K562 (cell line): ENCODE results near the gene IDI1. TPM values are rescaled to one million over a fixed set of nuclear protein-coding genes. Genes with fewer than 3 reads are reported as not detected.

Experiments used
- ATAC-seq: fragments of 200-7000 bp; cut with Tn5 transposase; 3 replicates; pipeline ENCODE4 v1.9.1; 2020; ENCODE audit warnings: moderate library complexity
- BruUV-seq: library from RNA; stranded (reverse); fragments of 400-500 nt; replicated peaks from 2 replicates; lab custom pipeline; 2021; lab: Mats Ljungman, UMichigan
- CTCF ChIA-PET: fragments of 300-600 bp; formaldehyde crosslinking; extraction: SDS; loops from one replicate; lab custom pipeline; 2021; ENCODE audit warnings: low intra/inter-chr PET ratio; lab: Yijun Ruan, JAX
- POLR2A ChIA-PET: fragments of 300-600, 350-650 bp; sonication (Branson Sonifier 250); formaldehyde crosslinking; extraction: SDS; loops from one replicate; lab custom pipeline; 2021; ENCODE audit warnings: antibody characterized with exemption, inconsistent platforms; lab: Yijun Ruan, JAX
- DNase-seq, 4 experiments: peaks; one replicate each; pipeline versions ENCODE4 v3.0.0 to v3.0.0-alpha.2; 2011 to 2018; ENCODE audit warnings: low spot score in 3 of 4, mixed read lengths in 3 of 4; ENCODE audit errors: extremely low read depth in 1 of 4
- FAIRE-seq: peaks from 2 replicates; lab custom pipeline; 2011; peaks lifted over from hg19 to GRCh38; lab: Jason Lieb, UNC
- H2AFZ ChIP-seq: 2 replicates; pipeline ENCODE4 v1.6.0; 2011; ENCODE audit warnings: low read depth, low read length, control low read depth, inconsistent platforms
- H3K27ac ChIP-seq: fragments of 200-600 bp; 3 replicates; pipeline ENCODE4 v1.8.0; 2011; ENCODE audit warnings: low read depth, mild to moderate bottlenecking, control low read depth, inconsistent platforms, low read length, moderate library complexity, mixed read lengths; ENCODE audit errors: extremely low read depth
- H3K27me3 ChIP-seq, 2 experiments: fragments of 300-600 bp in 1 of 2; 2 replicates in 1 of 2; 3 replicates in 1 of 2; pipeline versions ENCODE4 v1.6.0 to v1.8.0; 2011; ENCODE audit warnings: inconsistent platforms in 2 of 2, low read length in 2 of 2, mild to moderate bottlenecking in 1 of 2, mixed read lengths in 1 of 2, moderate library complexity in 1 of 2; ENCODE audit not compliant: control insufficient read depth in 2 of 2, insufficient read depth in 2 of 2
- H3K36me3 ChIP-seq: fragments of 300-600 bp; 3 replicates; pipeline ENCODE4 v1.8.0; 2011; ENCODE audit warnings: mild to moderate bottlenecking, low read length, inconsistent platforms; ENCODE audit not compliant: control insufficient read depth, insufficient read depth
- H3K4me1 ChIP-seq, 2 experiments: fragments of 200-600 bp in 1 of 2; replicated peaks in 1 of 2; 2 replicates in 1 of 2; 3 replicates in 1 of 2; pipeline versions ENCODE4 v1.5.1 to v1.8.0; 2011; ENCODE audit warnings: inconsistent platforms in 2 of 2, low read length in 2 of 2, mild to moderate bottlenecking in 1 of 2, mixed read lengths in 1 of 2, moderate library complexity in 1 of 2; ENCODE audit not compliant: control insufficient read depth in 2 of 2, insufficient read depth in 2 of 2
- H3K4me2 ChIP-seq: 2 replicates; pipeline ENCODE4 v1.6.1; 2011; ENCODE audit warnings: low read length, control low read depth, inconsistent platforms, mixed read lengths; ENCODE audit not compliant: insufficient read depth
- H3K4me3 ChIP-seq: fragments of 200-600 bp; sonication (generic), shearing (Covaris generic); 2 replicates; pipeline ENCODE4 v1.5.1; 2016; ENCODE audit warnings: control low read depth, inconsistent platforms
- H3K79me2 ChIP-seq: fragments of 200-600 bp; 3 replicates; pipeline ENCODE4 v1.8.0; 2011; ENCODE audit warnings: low read length, inconsistent platforms; ENCODE audit not compliant: control insufficient read depth, insufficient read depth
- H3K9ac ChIP-seq, 2 experiments: 2 replicates each; pipeline versions ENCODE4 v1.6.0 to v1.6.1; 2011; ENCODE audit warnings: low read depth in 2 of 2, low read length in 2 of 2, control low read depth in 1 of 2, inconsistent platforms in 1 of 2, mild to moderate bottlenecking in 1 of 2, mixed read lengths in 1 of 2; ENCODE audit not compliant: insufficient read depth in 1 of 2
- H3K9me1 ChIP-seq: one replicate; pipeline ENCODE4 v1.6.0; 2011; ENCODE audit warnings: inconsistent platforms, mild to moderate bottlenecking, low read length, moderate library complexity; ENCODE audit not compliant: control insufficient read depth, insufficient read depth
- H3K9me3 ChIP-seq: replicated peaks from 2 replicates; pipeline ENCODE4 v1.5.1; 2011; ENCODE audit warnings: low read depth, low read length, inconsistent platforms; ENCODE audit not compliant: control insufficient read depth, insufficient read depth
- H4K20me1 ChIP-seq: replicated peaks from 2 replicates; pipeline ENCODE4 v1.6.1; 2011; ENCODE audit warnings: low read length, inconsistent platforms, mixed read lengths; ENCODE audit not compliant: control insufficient read depth, insufficient read depth
- BRD9 ChIP-seq: fragments of 450-650 bp; IDR thresholded peaks from 2 replicates; pipeline ENCODE4 v1.6.1; 2018; ENCODE audit warnings: low read depth; ENCODE audit not compliant: partially characterized antibody
- CGGBP1 ChIP-seq: fragments of 250-450 bp; sonication (Bioruptor Pico); IDR thresholded peaks from 2 replicates; pipeline ENCODE4 v1.9.0; 2021; ENCODE audit warnings: mild to moderate bottlenecking
- CREB5 ChIP-seq: fragments of 250-450 bp; sonication (Bioruptor Pico); IDR thresholded peaks from 2 replicates; pipeline ENCODE4 v1.5.0; 2020; ENCODE audit warnings: mild to moderate bottlenecking
- ERF ChIP-seq: fragments of 450-650 bp; formaldehyde crosslinking; IDR thresholded peaks from 2 replicates; pipeline ENCODE4 v1.4.0; 2020; ENCODE audit warnings: mild to moderate bottlenecking, mixed read lengths
- FOXK1 ChIP-seq: sonication (generic); formaldehyde crosslinking; IDR thresholded peaks from 2 replicates; pipeline ENCODE4 v1.8.0; 2022; ENCODE audit warnings: missing genetic modification reagents, mild to moderate bottlenecking, borderline replicate concordance
- HOXB6 ChIP-seq: fragments of 250-450 bp; sonication (Bioruptor Pico); IDR thresholded peaks from 2 replicates; pipeline ENCODE4 v1.5.1; 2022; ENCODE audit warnings: mild to moderate bottlenecking, borderline replicate concordance
- JUN ChIP-seq, 2 experiments: sonication (generic) in 1 of 2; formaldehyde crosslinking in 1 of 2; IDR thresholded peaks; 2 replicates each; pipeline versions ENCODE4 v1.6.1 to v1.8.0; 2012 to 2022; ENCODE audit warnings: borderline replicate concordance in 2 of 2, mild to moderate bottlenecking in 2 of 2, improper control_type of control experiment in 1 of 2, low read depth in 1 of 2, low read length in 1 of 2, missing genetic modification reagents in 1 of 2
- NBN ChIP-seq: fragments of 450-650 bp; IDR thresholded peaks from 2 replicates; pipeline ENCODE4 v1.6.1; 2016; ENCODE audit warnings: low read depth, mild to moderate bottlenecking
- PKNOX1 ChIP-seq: fragments of 450-650 bp; IDR thresholded peaks from 2 replicates; pipeline ENCODE4 v1.6.1; 2016
- POLR3G ChIP-seq: IDR thresholded peaks from 2 replicates; pipeline ENCODE4 v1.6.1; 2011; ENCODE audit not compliant: insufficient read length, insufficient replicate concordance; ENCODE audit errors: extremely low read depth
- RAD51 ChIP-seq: fragments of 450-650 bp; IDR thresholded peaks from 2 replicates; pipeline ENCODE4 v1.7.1; 2016; ENCODE audit warnings: low read depth, mild to moderate bottlenecking, borderline replicate concordance
- SRF ChIP-seq, 2 experiments: fragments of 250-450, 450-650 bp in 1 of 2; sonication (Bioruptor Pico) in 1 of 2; sonication (generic) in 1 of 2; formaldehyde crosslinking; IDR thresholded peaks; 2 replicates each; pipeline versions ENCODE4 v1.5.0 to v1.5.1; 2020 to 2022; ENCODE audit warnings: mild to moderate bottlenecking in 1 of 2, missing genetic modification reagents in 1 of 2
- TAF7 ChIP-seq: fragments of 450-650 bp; IDR thresholded peaks from 2 replicates; pipeline ENCODE4 v1.6.1; 2016; ENCODE audit warnings: missing genetic modification characterization, missing compliant biosample characterization
- ZNF408 ChIP-seq: fragments of 250-450 bp; sonication (Bioruptor Pico); IDR thresholded peaks from 2 replicates; pipeline ENCODE4 v1.4.0; 2020; ENCODE audit warnings: low read depth, mild to moderate bottlenecking, moderate library complexity
- ZSCAN29 ChIP-seq: fragments of 450-650 bp; IDR thresholded peaks from 2 replicates; pipeline ENCODE4 v1.6.1; 2017
- WGBS: fragments of 100-300 bp; shearing (Covaris generic); methylation state at CpG from one replicate; pipeline ENCODE4 v1.1.6; 2016; ENCODE audit warnings: low coverage, mixed read lengths; ENCODE audit not compliant: insufficient coverage; ENCODE audit errors: missing lambda C conversion rate; 5-methylcytosine and 5-hydroxymethylcytosine counted together
- in situ Hi-C: fragments of 300-500 bp; cut with MboI; formaldehyde crosslinking; loops from 4 replicates; pipeline ENCODE4 v1.15.0; 2018; ENCODE audit warnings: inconsistent platforms, mixed read lengths
- intact Hi-C: fragments of 100-400 bp; cut with micrococcal nuclease; formaldehyde crosslinking; loops from 2 replicates; pipeline ENCODE4 v1.14.2; 2022
- polyA plus RNA-seq, 8 experiments: library from polyadenylated mRNA; depleted of rRNA in 4 of 8; stranded (reverse) in 5 of 8; unstranded in 3 of 8; fragments of >200 nt; fragmentation: Nextera tagmentation in 2 of 8; fragmentation: Illumina TruSeq in 1 of 8; extraction: Ambion mirVana in 2 of 8; extraction: Trizol in 1 of 8; gene quantifications; 2 replicates each; pipeline versions ENCODE4 v1.2.1 to v1.2.3, GENCODE V29; 2011 to 2014; ENCODE audit warnings: inconsistent platforms in 1 of 8, missing spikeins in 1 of 8
- total RNA-seq, 7 experiments: library from RNA; depleted of rRNA in 6 of 7; stranded (reverse); fragments of >200 nt in 6 of 7; fragmentation: Illumina TruSeq in 2 of 7; extraction: Trizol in 2 of 7; gene quantifications; 2 replicates each; pipeline versions ENCODE4 v1.2.1 to v1.2.3, GENCODE V29; 2011 to 2021; ENCODE audit warnings: low replicate concordance in 1 of 7

The IDI1 gene
- total and polyA plus RNA-seq, 9 of the 15 experiments (the other 6 are each of a cell fraction or from before 2014, with no cell fraction given), result 70.0 to 265 (median 119) TPM

- FAIRE-seq (no peak), DNase-seq (no peak), ATAC-seq (no peak)
- Histone ChIP-seq H3K79me2 (peaks cover 59% of the 10 kb centered on the region), H3K9me3 (no peaks in the 10 kb centered on the region; the same call in 1 of the 2 replicates), H3K4me1 (peaks cover 0 to under 1% of the 10 kb centered on the region in 2 experiments; a peak in 1 of 5 replicates), H3K4me2 (no peak overlapping the region), H3K27me3 (no peaks in the 10 kb centered on the region), H3K27ac (no peak overlapping the region), H3K4me3 (no peak overlapping the region), H3K9me1 (peaks cover 5% of the 10 kb centered on the region), H4K20me1 (peaks cover 9% of the 10 kb centered on the region), H3K9ac (no peak overlapping the region), H3K36me3 (peaks cover 99% of the 10 kb centered on the region), H2AFZ (no peak overlapping the region)
- ChIA-PET CTCF (no interaction called here), POLR2A (interaction anchor here (0.5 to 3.0 kb wide), 5 partner anchors 9 to 122 kb away, joined by 3 to 20 read pairs (median 3); partner anchors contain the start of gene GTPBP4)
- no TSS peak for BruUV-seq
- TF ChIP-seq PKNOX1 (no peak), NBN (no peak), HOXB6 (CRISPR knock-in tag) (no peak), RAD51 (no peak), JUN (IDR thresholded peaks at IDR 0.05; ENCODE audit: borderline replicate concordance, low read depth, low read length) (no peak), JUN (CRISPR knock-in tag; IDR thresholded peaks at IDR 0.05; ENCODE audit: borderline replicate concordance) (no peak), BRD9 (no peak), POLR3G (no peak), CGGBP1 (CRISPR knock-in tag) (no peak), TAF7 (tag) (no peak), FOXK1 (CRISPR knock-in tag) (no peak), ZSCAN29 (no peak), SRF (CRISPR knock-in tag; IDR thresholded peaks at IDR 0.05) (no peak), ERF (CRISPR knock-in tag) (no peak), CREB5 (no peak), ZNF408 (CRISPR knock-in tag) (no peak)
- 99% methylated on average over 5 of the region's 5 CpGs for WGBS
- in situ Hi-C loops (no loop called here), intact Hi-C loops (no loop called here)
These were observed 46.4 kb downstream of the IDI1 start for GRCh38 chr10:1002425-1003006.
